GM18870 (cell line): ENCODE data around the gene ZC3H10.
A peak's percentile ranks its signal among the peaks of the same experiment; 100 is the strongest.
"Not testable (repeated sequence)": the region's sequence is repeated elsewhere in the genome, so short reads cannot be mapped to it uniquely, and the experiment has no call there.

Source experiments
- ATAC-seq: cut with Tn5 transposase; IDR thresholded peaks from one replicate; pipeline ENCODE4 v1.9.1; 2021; ENCODE audit warnings: moderate library complexity; ENCODE audit not compliant: unreplicated experiment

ZC3H10 gene

GRCh38 chr12:56153678-56154065 is 35.6 kb downstream of the ZC3H10 start:
- ATAC-seq, result no peak

- no peak for ATAC-seq
Observed at GRCh38 chr12:56154246-56154771, 36.2 kb downstream of the ZC3H10 start.

GRCh38 chr12:56154818-56155217 is 36.8 kb downstream of the ZC3H10 start:
- ATAC-seq, result no peak

GRCh38 chr12:56155256-56155845 is 37.3 kb downstream of the ZC3H10 start:
- ATAC-seq, result no peak

GRCh38 chr12:56156464-56157200 is 38.6 kb downstream of the ZC3H10 start:
- ATAC-seq, result not testable (repeated sequence)

GRCh38 chr12:56157201-56158028 is 39.3 kb downstream of the ZC3H10 start:
- peak; percentile 25 for ATAC-seq

- peak; percentile 75 for ATAC-seq
Observed at GRCh38 chr12:56158029-56158925, 40.2 kb downstream of the ZC3H10 start, which contains the start of gene MYL6. Gene MYL6 (plus strand): TSS chr12:56158359. CDS start chr12:56158402, 43 bp downstream.

GRCh38 chr12:56158926-56159461 is 40.9 kb downstream of the ZC3H10 start:
- no peak for ATAC-seq

- ATAC-seq, result no peak
Observed at GRCh38 chr12:56159482-56160192, 41.6 kb downstream of the ZC3H10 start.

GRCh38 chr12:56160193-56160763 is 42.2 kb downstream of the ZC3H10 start:
- ATAC-seq, result no peak

- ATAC-seq, result no peak
Observed at GRCh38 chr12:56160894-56161689, 43.0 kb downstream of the ZC3H10 start.

- ATAC-seq, result no peak
Observed at GRCh38 chr12:56161690-56162351, 43.8 kb downstream of the ZC3H10 start.

GRCh38 chr12:56162468-56163290 is 44.6 kb downstream of the ZC3H10 start:
- ATAC-seq, result no peak

- no peak for ATAC-seq
Observed at GRCh38 chr12:56163533-56164344, 45.7 kb downstream of the ZC3H10 start.

- no peak for ATAC-seq
Observed at GRCh38 chr12:56164345-56164729, 46.3 kb downstream of the ZC3H10 start.

GRCh38 chr12:56165369-56165768 is 47.3 kb downstream of the ZC3H10 start:
- ATAC-seq, result no peak
